GM23338 (cell line): Measurements from ENCODE around the gene LDLRAD3. TPM values are rescaled to one million over a fixed set of nuclear protein-coding genes. Genes with fewer than 3 reads are reported as not detected.
A peak's percentile ranks its signal among the peaks of the same experiment; 100 is the strongest.

Source experiments
- ATAC-seq: fragments of 200-7000 bp; cut with Tn5 transposase; 3 replicates; pipeline ENCODE4 v1.9.1; 2020
- DNase-seq: peaks from one replicate; pipeline ENCODE4 v3.0.0-alpha.2; 2015; ENCODE audit warnings: low spot score
- H2AFZ ChIP-seq: fragments of 200-600 bp; sonication (generic); 2 replicates; pipeline ENCODE4 v1.8.0; 2016; ENCODE audit warnings: antibody characterized with exemption, mild to moderate bottlenecking, moderate library complexity
- H3F3A ChIP-seq: fragments of 200-600 bp; sonication (generic); replicated peaks from 2 replicates; pipeline ENCODE4 v1.8.0; 2017; ENCODE audit warnings: antibody characterized with exemption, mixed run types, low read depth
- H3K27ac ChIP-seq: fragments of 200-600 bp; sonication (generic); 2 replicates; pipeline ENCODE4 v1.6.1; 2016; ENCODE audit warnings: low read depth
- H3K27me3 ChIP-seq: fragments of 200-600 bp; sonication (generic); 2 replicates; pipeline ENCODE4 v1.8.0; 2016; ENCODE audit warnings: mild to moderate bottlenecking, mixed run types, moderate library complexity; ENCODE audit not compliant: insufficient read depth
- H3K36me3 ChIP-seq: fragments of 200-600 bp; sonication (generic); 2 replicates; pipeline ENCODE4 v1.8.0; 2016; ENCODE audit warnings: mild to moderate bottlenecking; ENCODE audit not compliant: insufficient read depth
- H3K4me1 ChIP-seq: fragments of 200-600 bp; sonication (generic); 2 replicates; pipeline ENCODE4 v1.8.0; 2016; ENCODE audit warnings: mild to moderate bottlenecking, moderate library complexity; ENCODE audit not compliant: insufficient read depth
- H3K4me2 ChIP-seq: fragments of 200-600 bp; sonication (generic); 2 replicates; pipeline ENCODE4 v1.7.1; 2017; ENCODE audit warnings: mixed run types
- H3K4me3 ChIP-seq: fragments of 200-600 bp; sonication (generic); 2 replicates; pipeline ENCODE4 v1.6.1; 2016; ENCODE audit warnings: mixed run types
- H3K79me2 ChIP-seq: fragments of 200-600 bp; sonication (generic); replicated peaks from 2 replicates; pipeline ENCODE4 v1.8.0; 2017; ENCODE audit warnings: mild to moderate bottlenecking; ENCODE audit not compliant: insufficient read depth
- H3K9me2 ChIP-seq: fragments of 200-600 bp; sonication (generic); 2 replicates; pipeline ENCODE4 v1.8.0; 2017; ENCODE audit not compliant: insufficient read depth
- H4K20me1 ChIP-seq: fragments of 200-600 bp; sonication (generic); replicated peaks from 2 replicates; pipeline ENCODE4 v1.8.0; 2017; ENCODE audit warnings: mild to moderate bottlenecking; ENCODE audit not compliant: insufficient read depth
- H3K27ac Mint-ChIP-seq: 2 replicates; pipeline ENCODE4 v1.8.0; 2020; ENCODE audit warnings: inconsistent platforms, mild to moderate bottlenecking, moderate library complexity, mixed read lengths
- H3K27me3 Mint-ChIP-seq: 3 replicates; pipeline ENCODE4 v1.8.0; 2022; ENCODE audit warnings: low read depth, mild to moderate bottlenecking, moderate library complexity, mixed read lengths, inconsistent platforms; ENCODE audit not compliant: insufficient read depth, poor library complexity
- H3K36me3 Mint-ChIP-seq: 3 replicates; pipeline ENCODE4 v1.8.0; 2021; ENCODE audit warnings: low read depth, mild to moderate bottlenecking, inconsistent platforms, moderate library complexity, mixed read lengths
- H3K4me1 Mint-ChIP-seq: 3 replicates; pipeline ENCODE4 v1.8.0; 2020; ENCODE audit warnings: mild to moderate bottlenecking, inconsistent platforms, mixed read lengths
- H3K4me3 Mint-ChIP-seq: 3 replicates; pipeline ENCODE4 v1.8.0; 2021; ENCODE audit warnings: moderate library complexity, mild to moderate bottlenecking, inconsistent platforms, mixed read lengths
- H3K9me3 Mint-ChIP-seq: 3 replicates; pipeline ENCODE4 v1.8.0; 2020; ENCODE audit warnings: moderate library complexity, mild to moderate bottlenecking, inconsistent platforms, mixed read lengths
- CREB1 ChIP-seq: fragments of 250-450 bp; sonication (Bioruptor Pico); IDR thresholded peaks from 2 replicates; pipeline ENCODE4 v1.5.0; 2020; ENCODE audit warnings: low read depth, mild to moderate bottlenecking, moderate library complexity
- CTCF ChIP-seq, 2 experiments: fragments of 200-600 bp in 1 of 2; sonication (generic) in 1 of 2; conservative IDR thresholded peaks; 2 replicates each; pipeline versions ENCODE4 v1.5.1 to v1.6.1; 2016 to 2017; ENCODE audit warnings: antibody characterized with exemption in 2 of 2, low read depth in 2 of 2, mild to moderate bottlenecking in 2 of 2, moderate library complexity in 1 of 2
- EZH2 ChIP-seq: fragments of 200-600 bp; sonication (generic); IDR thresholded peaks from one replicate; pipeline ENCODE4 v1.8.0; 2017; ENCODE audit warnings: antibody characterized with exemption, mild to moderate bottlenecking, low read depth; ENCODE audit not compliant: unreplicated experiment
- EZH2phosphoT487 ChIP-seq: fragments of 200-600 bp; sonication (generic); IDR thresholded peaks from one replicate; pipeline ENCODE4 v1.8.1; 2018; ENCODE audit warnings: antibody characterized with exemption; ENCODE audit not compliant: unreplicated experiment
- JUNB ChIP-seq: IDR thresholded peaks from one replicate; pipeline ENCODE4 v1.6.1; 2016; ENCODE audit warnings: antibody characterized with exemption; ENCODE audit not compliant: unreplicated experiment
- NANOG ChIP-seq: IDR thresholded peaks from 2 replicates; pipeline ENCODE4 v1.6.1; 2016; ENCODE audit warnings: antibody characterized with exemption, borderline replicate concordance
- POLR2AphosphoS5 ChIP-seq: IDR thresholded peaks from 2 replicates; pipeline ENCODE4 v1.6.1; 2016; ENCODE audit warnings: antibody characterized with exemption, low read depth
- REST ChIP-seq: IDR thresholded peaks from one replicate; pipeline ENCODE4 v1.6.1; 2018; ENCODE audit warnings: antibody characterized with exemption; ENCODE audit not compliant: unreplicated experiment
- STAT1 ChIP-seq: IDR thresholded peaks from one replicate; pipeline ENCODE4 v1.6.1; 2016; ENCODE audit warnings: antibody characterized with exemption; ENCODE audit not compliant: unreplicated experiment
- ZNF114 ChIP-seq: fragments of 250-450 bp; sonication (Bioruptor Pico); IDR thresholded peaks from 2 replicates; pipeline ENCODE4 v1.5.0; 2020; ENCODE audit warnings: mild to moderate bottlenecking, moderate library complexity
- ZNF331 ChIP-seq: fragments of 250-450 bp; sonication (Bioruptor Pico); IDR thresholded peaks from 2 replicates; pipeline ENCODE4 v1.5.0; 2020; ENCODE audit warnings: low read depth, mild to moderate bottlenecking, moderate library complexity
- ZNF462 ChIP-seq: fragments of 250-450 bp; sonication (Bioruptor Pico); IDR thresholded peaks from 2 replicates; pipeline ENCODE4 v1.5.0; 2020; ENCODE audit warnings: mild to moderate bottlenecking, moderate library complexity
- polyA plus RNA-seq: library from polyadenylated mRNA; unstranded; fragments of >200 nt; fragmentation: Nextera tagmentation; extraction: Ambion mirVana; gene quantifications from 2 replicates; pipeline ENCODE4 v1.2.1, GENCODE V29; 2016
- total RNA-seq: library from RNA; depleted of rRNA; stranded (reverse); fragments of >200 nt; shearing (Covaris generic); gene quantifications from 2 replicates; pipeline ENCODE4 v1.2.3, GENCODE V29; 2014
- TF ChIP-seq, protein P1 (sequence below): IDR thresholded peaks from 2 replicates; pipeline ENCODE4 v1.6.1; 2016; ENCODE audit warnings: antibody characterized with exemption

LDLRAD3 gene
- total and polyA plus RNA-seq, 2 experiments from 2014 or later = 8.5 to 19.4 TPM

DNA sequence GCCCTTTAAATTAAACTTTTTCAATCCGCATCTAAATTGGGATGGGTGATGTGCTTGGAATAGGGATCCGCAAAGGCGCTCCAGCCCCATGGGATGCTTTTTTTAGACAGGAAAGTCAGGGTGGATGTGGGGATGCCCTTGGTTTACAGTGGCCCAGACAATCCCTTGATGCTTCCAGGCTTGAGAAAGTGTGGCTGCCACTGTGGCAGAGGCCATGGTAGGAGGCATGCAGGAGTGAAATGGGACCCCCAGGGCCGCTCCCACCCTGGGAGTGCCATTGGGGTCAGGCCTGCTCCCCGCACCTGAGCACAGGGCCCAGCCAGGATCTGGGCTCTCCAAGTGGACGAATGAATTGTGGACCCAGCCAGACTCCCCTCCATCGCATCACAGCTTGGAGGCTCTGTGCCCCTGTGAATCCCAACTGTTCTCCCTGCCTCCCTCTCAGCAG lies 269.6 kb downstream of the LDLRAD3 start:
- DNase-seq (no peak), ATAC-seq (no peak)
- no peaks in the 10 kb centered on the region for H3K9me2 ChIP-seq
- Mint-ChIP-seq H3K36me3 (no peaks in the 10 kb centered on the region; the same call in 2 of the 3 replicates), H3K4me1 (peaks cover 19% of the 10 kb centered on the region), H3K27me3 (peaks cover 2% of the 10 kb centered on the region), H3K27ac (peak overlapping the region; percentile 39; the same call in 1 of the 2 replicates), H3K4me3 (no peak overlapping the region), H3K9me3 (no peaks in the 10 kb centered on the region)
- H3K36me3 ChIP-seq = no peaks in the 10 kb centered on the region
- H3K27me3 ChIP-seq = no peaks in the 10 kb centered on the region
- H3F3A ChIP-seq = no peaks in the 10 kb centered on the region
- no peak overlapping the region for H3K4me3 ChIP-seq
- no peak overlapping the region for H3K27ac ChIP-seq
- H4K20me1 ChIP-seq = no peaks in the 10 kb centered on the region
- H3K4me1 ChIP-seq = peaks cover 4% of the 10 kb centered on the region; the same call in 1 of the 2 replicates
- no peak overlapping the region for H2AFZ ChIP-seq
- H3K4me2 ChIP-seq = no peak overlapping the region
- no peaks in the 10 kb centered on the region for H3K79me2 ChIP-seq
- TF ChIP-seq ZNF114 (no peak), ZNF462 (CRISPR knock-in tag) (no peak), EZH2 (no peak), NANOG (no peak), ZNF331 (no peak), REST (no peak), EZH2phosphoT487 (no peak), CTCF (conservative IDR thresholded peaks at IDR 0.05; ENCODE audit: low read depth in 2 of 2) (no peak), CREB1 (CRISPR knock-in tag) (no peak), POLR2AphosphoS5 (no peak), STAT1 (no peak), JUNB (no peak)
- TF ChIP-seq, protein P1, sequence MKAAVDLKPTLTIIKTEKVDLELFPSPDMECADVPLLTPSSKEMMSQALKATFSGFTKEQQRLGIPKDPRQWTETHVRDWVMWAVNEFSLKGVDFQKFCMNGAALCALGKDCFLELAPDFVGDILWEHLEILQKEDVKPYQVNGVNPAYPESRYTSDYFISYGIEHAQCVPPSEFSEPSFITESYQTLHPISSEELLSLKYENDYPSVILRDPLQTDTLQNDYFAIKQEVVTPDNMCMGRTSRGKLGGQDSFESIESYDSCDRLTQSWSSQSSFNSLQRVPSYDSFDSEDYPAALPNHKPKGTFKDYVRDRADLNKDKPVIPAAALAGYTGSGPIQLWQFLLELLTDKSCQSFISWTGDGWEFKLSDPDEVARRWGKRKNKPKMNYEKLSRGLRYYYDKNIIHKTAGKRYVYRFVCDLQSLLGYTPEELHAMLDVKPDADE = no peak
